K562 (cell line): ENCODE measurements around the gene GABRR3. TPM values are rescaled to one million over a fixed set of nuclear protein-coding genes. Genes with fewer than 3 reads are reported as not detected.

ENCODE experiments used
- ATAC-seq: fragments of 200-7000 bp; cut with Tn5 transposase; 3 replicates; pipeline ENCODE4 v1.9.1; 2020; ENCODE audit warnings: moderate library complexity
- BruUV-seq: library from RNA; stranded (reverse); fragments of 400-500 nt; replicated peaks from 2 replicates; lab custom pipeline; 2021; lab: Mats Ljungman, UMichigan
- CTCF ChIA-PET: fragments of 300-600 bp; formaldehyde crosslinking; extraction: SDS; loops from one replicate; lab custom pipeline; 2021; ENCODE audit warnings: low intra/inter-chr PET ratio; lab: Yijun Ruan, JAX
- POLR2A ChIA-PET: fragments of 300-600, 350-650 bp; sonication (Branson Sonifier 250); formaldehyde crosslinking; extraction: SDS; loops from one replicate; lab custom pipeline; 2021; ENCODE audit warnings: antibody characterized with exemption, inconsistent platforms; lab: Yijun Ruan, JAX
- DNase-seq, 4 experiments: peaks; one replicate each; pipeline versions ENCODE4 v3.0.0 to v3.0.0-alpha.2; 2011 to 2018; ENCODE audit warnings: low spot score in 3 of 4, mixed read lengths in 3 of 4; ENCODE audit errors: extremely low read depth in 1 of 4
- FAIRE-seq: peaks from 2 replicates; lab custom pipeline; 2011; peaks lifted over from hg19 to GRCh38; lab: Jason Lieb, UNC
- H2AFZ ChIP-seq: 2 replicates; pipeline ENCODE4 v1.6.0; 2011; ENCODE audit warnings: low read depth, low read length, control low read depth, inconsistent platforms
- H3K27ac ChIP-seq: fragments of 200-600 bp; 3 replicates; pipeline ENCODE4 v1.8.0; 2011; ENCODE audit warnings: low read depth, mild to moderate bottlenecking, control low read depth, inconsistent platforms, low read length, moderate library complexity, mixed read lengths; ENCODE audit errors: extremely low read depth
- H3K27me3 ChIP-seq, 2 experiments: fragments of 300-600 bp in 1 of 2; 2 replicates in 1 of 2; 3 replicates in 1 of 2; pipeline versions ENCODE4 v1.6.0 to v1.8.0; 2011; ENCODE audit warnings: inconsistent platforms in 2 of 2, low read length in 2 of 2, mild to moderate bottlenecking in 1 of 2, mixed read lengths in 1 of 2, moderate library complexity in 1 of 2; ENCODE audit not compliant: control insufficient read depth in 2 of 2, insufficient read depth in 2 of 2
- H3K36me3 ChIP-seq: fragments of 300-600 bp; 3 replicates; pipeline ENCODE4 v1.8.0; 2011; ENCODE audit warnings: mild to moderate bottlenecking, low read length, inconsistent platforms; ENCODE audit not compliant: control insufficient read depth, insufficient read depth
- H3K4me1 ChIP-seq, 2 experiments: fragments of 200-600 bp in 1 of 2; replicated peaks in 1 of 2; 2 replicates in 1 of 2; 3 replicates in 1 of 2; pipeline versions ENCODE4 v1.5.1 to v1.8.0; 2011; ENCODE audit warnings: inconsistent platforms in 2 of 2, low read length in 2 of 2, mild to moderate bottlenecking in 1 of 2, mixed read lengths in 1 of 2, moderate library complexity in 1 of 2; ENCODE audit not compliant: control insufficient read depth in 2 of 2, insufficient read depth in 2 of 2
- H3K4me2 ChIP-seq: 2 replicates; pipeline ENCODE4 v1.6.1; 2011; ENCODE audit warnings: low read length, control low read depth, inconsistent platforms, mixed read lengths; ENCODE audit not compliant: insufficient read depth
- H3K4me3 ChIP-seq: fragments of 200-600 bp; sonication (generic), shearing (Covaris generic); 2 replicates; pipeline ENCODE4 v1.5.1; 2016; ENCODE audit warnings: control low read depth, inconsistent platforms
- H3K79me2 ChIP-seq: fragments of 200-600 bp; 3 replicates; pipeline ENCODE4 v1.8.0; 2011; ENCODE audit warnings: low read length, inconsistent platforms; ENCODE audit not compliant: control insufficient read depth, insufficient read depth
- H3K9ac ChIP-seq, 2 experiments: 2 replicates each; pipeline versions ENCODE4 v1.6.0 to v1.6.1; 2011; ENCODE audit warnings: low read depth in 2 of 2, low read length in 2 of 2, control low read depth in 1 of 2, inconsistent platforms in 1 of 2, mild to moderate bottlenecking in 1 of 2, mixed read lengths in 1 of 2; ENCODE audit not compliant: insufficient read depth in 1 of 2
- H3K9me1 ChIP-seq: one replicate; pipeline ENCODE4 v1.6.0; 2011; ENCODE audit warnings: inconsistent platforms, mild to moderate bottlenecking, low read length, moderate library complexity; ENCODE audit not compliant: control insufficient read depth, insufficient read depth
- H3K9me3 ChIP-seq: replicated peaks from 2 replicates; pipeline ENCODE4 v1.5.1; 2011; ENCODE audit warnings: low read depth, low read length, inconsistent platforms; ENCODE audit not compliant: control insufficient read depth, insufficient read depth
- H4K20me1 ChIP-seq: replicated peaks from 2 replicates; pipeline ENCODE4 v1.6.1; 2011; ENCODE audit warnings: low read length, inconsistent platforms, mixed read lengths; ENCODE audit not compliant: control insufficient read depth, insufficient read depth
- ADNP ChIP-seq: fragments of 200-800 bp; sonication (Bioruptor generic); IDR thresholded peaks from 2 replicates; pipeline ENCODE4 v1.6.1; 2016; ENCODE audit warnings: missing genetic modification characterization, missing compliant biosample characterization
- CBX5 ChIP-seq: IDR thresholded peaks from 2 replicates; pipeline ENCODE4 v1.6.1; 2014; ENCODE audit warnings: low read depth, borderline replicate concordance
- HOXB6 ChIP-seq: fragments of 250-450 bp; sonication (Bioruptor Pico); IDR thresholded peaks from 2 replicates; pipeline ENCODE4 v1.5.1; 2022; ENCODE audit warnings: mild to moderate bottlenecking, borderline replicate concordance
- PTRF ChIP-seq: fragments of 450-650 bp; IDR thresholded peaks from 2 replicates; pipeline ENCODE4 v1.6.1; 2016; ENCODE audit warnings: mild to moderate bottlenecking, missing genetic modification characterization, missing compliant biosample characterization
- TAF9B ChIP-seq: fragments of 450-650 bp; IDR thresholded peaks from 2 replicates; pipeline ENCODE4 v1.6.1; 2018; ENCODE audit warnings: mild to moderate bottlenecking; ENCODE audit not compliant: partially characterized antibody
- THRAP3 ChIP-seq: fragments of 450-650 bp; IDR thresholded peaks from 2 replicates; pipeline ENCODE4 v1.6.1; 2016; ENCODE audit warnings: mild to moderate bottlenecking, inconsistent platforms, borderline replicate concordance
- ZBTB8A ChIP-seq: fragments of 450-650 bp; IDR thresholded peaks from 2 replicates; pipeline ENCODE4 v1.6.1; 2018; ENCODE audit warnings: mild to moderate bottlenecking, moderate library complexity; ENCODE audit not compliant: partially characterized antibody
- ZNF764 ChIP-seq: fragments of 250-450 bp; sonication (Bioruptor Pico); IDR thresholded peaks from 2 replicates; pipeline ENCODE4 v1.4.0; 2020; ENCODE audit warnings: low read depth, mild to moderate bottlenecking, moderate library complexity
- WGBS: fragments of 100-300 bp; shearing (Covaris generic); methylation state at CpG from one replicate; pipeline ENCODE4 v1.1.6; 2016; ENCODE audit warnings: low coverage, mixed read lengths; ENCODE audit not compliant: insufficient coverage; ENCODE audit errors: missing lambda C conversion rate; 5-methylcytosine and 5-hydroxymethylcytosine counted together
- in situ Hi-C: fragments of 300-500 bp; cut with MboI; formaldehyde crosslinking; loops from 4 replicates; pipeline ENCODE4 v1.15.0; 2018; ENCODE audit warnings: inconsistent platforms, mixed read lengths
- intact Hi-C: fragments of 100-400 bp; cut with micrococcal nuclease; formaldehyde crosslinking; loops from 2 replicates; pipeline ENCODE4 v1.14.2; 2022
- polyA plus RNA-seq, 8 experiments: library from polyadenylated mRNA; depleted of rRNA in 4 of 8; stranded (reverse) in 5 of 8; unstranded in 3 of 8; fragments of >200 nt; fragmentation: Nextera tagmentation in 2 of 8; fragmentation: Illumina TruSeq in 1 of 8; extraction: Ambion mirVana in 2 of 8; extraction: Trizol in 1 of 8; gene quantifications; 2 replicates each; pipeline versions ENCODE4 v1.2.1 to v1.2.3, GENCODE V29; 2011 to 2014; ENCODE audit warnings: inconsistent platforms in 1 of 8, missing spikeins in 1 of 8
- total RNA-seq, 7 experiments: library from RNA; depleted of rRNA in 6 of 7; stranded (reverse); fragments of >200 nt in 6 of 7; fragmentation: Illumina TruSeq in 2 of 7; extraction: Trizol in 2 of 7; gene quantifications; 2 replicates each; pipeline versions ENCODE4 v1.2.1 to v1.2.3, GENCODE V29; 2011 to 2021; ENCODE audit warnings: low replicate concordance in 1 of 7
- TF ChIP-seq, protein P1 (sequence below): sonication (generic); formaldehyde crosslinking; IDR thresholded peaks from 2 replicates; pipeline ENCODE4 v1.8.0; 2022; ENCODE audit warnings: mild to moderate bottlenecking, missing genetic modification reagents
- TF ChIP-seq, protein P2 (sequence below): fragments of 450-650 bp; formaldehyde crosslinking; conservative IDR thresholded peaks from 2 replicates; pipeline ENCODE4 v1.4.0; 2022; ENCODE audit warnings: mild to moderate bottlenecking, missing genetic modification characterization

GABRR3 gene
- total and polyA plus RNA-seq, 9 of the 15 experiments (the other 6 are each of a cell fraction or from before 2014, with no cell fraction given) = not detected

DNA sequence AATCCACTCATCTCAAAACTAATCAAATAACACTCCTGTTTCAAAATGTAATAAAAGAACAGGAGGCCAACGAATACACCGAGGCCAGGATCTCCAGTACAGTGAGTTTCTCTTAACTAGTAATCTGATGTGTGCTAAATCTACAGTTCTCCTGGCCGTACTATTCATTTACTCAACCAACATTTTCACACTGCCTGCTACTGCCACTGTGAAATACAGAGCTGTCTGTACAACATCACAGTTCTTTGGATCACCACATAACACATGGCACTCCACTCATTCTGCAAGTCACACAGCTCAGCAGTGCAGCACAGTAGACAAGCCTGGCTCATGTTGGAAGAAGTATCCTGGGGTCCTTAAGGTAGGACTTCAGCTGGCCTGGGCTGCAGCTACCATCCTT lies 84.8 kb downstream of the GABRR3 start:
- Histone ChIP-seq H3K79me2 (no peaks in the 10 kb centered on the region), H3K4me2 (no peak overlapping the region), H3K27ac (no peak overlapping the region), H3K4me1 (no peaks in the 10 kb centered on the region), H3K9me3 (no peaks in the 10 kb centered on the region), H3K4me3 (no peak overlapping the region), H3K9me1 (no peaks in the 10 kb centered on the region), H3K27me3 (no peaks in the 10 kb centered on the region), H4K20me1 (no peaks in the 10 kb centered on the region), H2AFZ (no peak overlapping the region), H3K36me3 (peaks cover 79% of the 10 kb centered on the region), H3K9ac (no peak overlapping the region)
- DNase-seq (no peak), FAIRE-seq (no peak), ATAC-seq (no peak)
- intact Hi-C loops = no loop called here
- in situ Hi-C loops = no loop called here
- ChIA-PET CTCF (no interaction called here), POLR2A (interaction anchor here (0.9 kb wide), 1 partner anchor 67 kb away, joined by 3 read pairs; no protein-coding TSS in a partner anchor)
- 96% methylated on average over 3 of the region's 3 CpGs for WGBS
- no TSS peak for BruUV-seq
- TF ChIP-seq, protein P1, sequence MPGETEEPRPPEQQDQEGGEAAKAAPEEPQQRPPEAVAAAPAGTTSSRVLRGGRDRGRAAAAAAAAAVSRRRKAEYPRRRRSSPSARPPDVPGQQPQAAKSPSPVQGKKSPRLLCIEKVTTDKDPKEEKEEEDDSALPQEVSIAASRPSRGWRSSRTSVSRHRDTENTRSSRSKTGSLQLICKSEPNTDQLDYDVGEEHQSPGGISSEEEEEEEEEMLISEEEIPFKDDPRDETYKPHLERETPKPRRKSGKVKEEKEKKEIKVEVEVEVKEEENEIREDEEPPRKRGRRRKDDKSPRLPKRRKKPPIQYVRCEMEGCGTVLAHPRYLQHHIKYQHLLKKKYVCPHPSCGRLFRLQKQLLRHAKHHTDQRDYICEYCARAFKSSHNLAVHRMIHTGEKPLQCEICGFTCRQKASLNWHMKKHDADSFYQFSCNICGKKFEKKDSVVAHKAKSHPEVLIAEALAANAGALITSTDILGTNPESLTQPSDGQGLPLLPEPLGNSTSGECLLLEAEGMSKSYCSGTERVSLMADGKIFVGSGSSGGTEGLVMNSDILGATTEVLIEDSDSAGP (CRISPR knock-in tag) = no peak
- TF ChIP-seq, protein P2, sequence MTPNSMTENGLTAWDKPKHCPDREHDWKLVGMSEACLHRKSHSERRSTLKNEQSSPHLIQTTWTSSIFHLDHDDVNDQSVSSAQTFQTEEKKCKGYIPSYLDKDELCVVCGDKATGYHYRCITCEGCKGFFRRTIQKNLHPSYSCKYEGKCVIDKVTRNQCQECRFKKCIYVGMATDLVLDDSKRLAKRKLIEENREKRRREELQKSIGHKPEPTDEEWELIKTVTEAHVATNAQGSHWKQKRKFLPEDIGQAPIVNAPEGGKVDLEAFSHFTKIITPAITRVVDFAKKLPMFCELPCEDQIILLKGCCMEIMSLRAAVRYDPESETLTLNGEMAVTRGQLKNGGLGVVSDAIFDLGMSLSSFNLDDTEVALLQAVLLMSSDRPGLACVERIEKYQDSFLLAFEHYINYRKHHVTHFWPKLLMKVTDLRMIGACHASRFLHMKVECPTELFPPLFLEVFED (CRISPR knock-in tag) = no peak
- no peak for TF ChIP-seq ADNP (tag)
- no peak for TF ChIP-seq CBX5
- TF ChIP-seq PTRF = no peak
- no peak for TF ChIP-seq THRAP3
- TF ChIP-seq HOXB6 = no peak
- TF ChIP-seq ZBTB8A = no peak
- no peak for TF ChIP-seq TAF9B
- no peak for TF ChIP-seq ZNF764 (CRISPR knock-in tag)
